Myocyte (in vitro differentiated cells): ENCODE measurements around the gene GASK1B. TPM values are rescaled to one million over a fixed set of nuclear protein-coding genes. Genes with fewer than 3 reads are reported as not detected.

Experiments
- DNase-seq: peaks from one replicate; pipeline ENCODE4 v3.0.0-alpha.2; 2012; ENCODE audit warnings: low read depth
- total RNA-seq: library from RNA; depleted of rRNA; stranded (reverse); fragments of >200 nt; gene quantifications from 2 replicates; pipeline ENCODE4 v1.2.3, GENCODE V29; 2014

Gene GASK1B
- total RNA-seq, 1 donor from 2014 or later = 75.9 TPM

DNA sequence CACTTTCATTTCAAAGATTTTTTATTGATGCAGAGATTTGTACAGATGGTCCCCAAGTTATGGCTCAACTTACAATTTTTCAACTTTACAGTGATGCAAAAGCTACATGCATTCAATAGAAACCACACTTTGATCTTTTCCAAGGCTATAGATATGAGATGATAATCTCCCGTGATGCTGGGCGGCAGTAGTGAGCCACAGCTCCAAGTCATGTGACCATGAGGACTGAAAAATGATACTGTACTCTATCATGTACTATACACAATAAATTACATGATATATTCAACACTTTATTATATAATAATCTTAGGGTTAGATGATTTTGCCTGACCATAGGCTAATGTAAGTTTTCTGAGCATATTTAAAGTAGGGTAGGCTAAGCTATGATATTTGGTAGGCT is 14.0 kb upstream of the GASK1B start:
- DNase-seq = no peak

DNA sequence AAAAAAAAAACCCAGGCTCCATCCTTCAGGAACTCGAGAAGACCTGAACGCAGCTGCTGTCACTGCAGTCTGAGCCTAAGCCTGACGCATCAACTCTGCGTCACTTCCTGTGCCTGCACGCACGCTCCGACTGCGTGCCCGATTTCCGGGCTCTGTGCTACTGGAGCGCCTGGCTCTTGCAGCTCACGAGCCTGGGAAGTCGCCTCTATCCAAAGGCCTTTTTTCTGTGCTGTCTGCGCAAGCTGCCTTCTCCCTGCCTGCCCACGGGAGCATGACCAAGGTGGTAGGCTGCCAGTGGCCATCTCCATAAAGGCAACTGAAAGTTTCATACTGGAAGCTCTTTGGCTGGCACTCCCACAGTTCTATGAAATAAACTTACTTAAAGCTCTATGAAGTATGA is 9.9 kb upstream of the GASK1B start:
- no peak for DNase-seq

DNA sequence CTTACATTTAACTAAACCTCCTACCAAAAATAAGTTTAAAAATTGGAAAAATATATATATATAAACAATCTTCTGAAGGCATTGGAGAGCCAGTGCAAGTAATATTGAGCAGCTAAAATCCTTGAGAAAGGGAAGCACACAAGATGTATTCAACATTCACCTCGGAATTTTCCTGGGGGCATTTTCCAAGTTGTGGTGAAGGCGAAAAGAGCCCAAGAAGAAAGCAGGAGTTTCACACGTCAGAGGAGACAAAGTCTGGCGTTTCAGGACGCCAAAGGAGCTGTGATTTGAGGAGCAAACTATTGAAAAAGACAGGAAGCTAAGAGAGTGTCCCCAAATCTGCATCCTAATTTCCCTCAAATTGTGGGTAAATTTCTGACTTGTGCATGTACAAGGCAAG is 9.1 kb upstream of the GASK1B start:
- no peak for DNase-seq

DNA sequence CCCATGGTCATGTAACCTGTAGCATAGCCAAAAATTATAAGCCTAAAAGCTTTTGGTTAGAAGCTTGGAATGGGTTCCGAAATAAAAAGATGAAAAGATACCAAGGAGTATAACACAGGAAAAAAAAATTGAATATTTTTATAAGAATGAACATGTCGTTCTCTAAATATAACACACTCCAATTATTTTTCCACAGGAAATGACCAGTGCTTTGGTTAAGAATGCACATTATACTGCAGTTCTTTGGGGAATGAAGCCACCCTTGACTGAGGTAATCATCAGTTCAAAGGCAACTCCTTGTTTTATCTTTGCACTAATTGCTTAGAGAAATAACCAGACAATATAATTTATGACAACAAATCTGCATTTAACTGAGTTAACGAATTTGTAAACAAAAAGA is 6.6 kb upstream of the GASK1B start:
- DNase-seq = no peak

DNA sequence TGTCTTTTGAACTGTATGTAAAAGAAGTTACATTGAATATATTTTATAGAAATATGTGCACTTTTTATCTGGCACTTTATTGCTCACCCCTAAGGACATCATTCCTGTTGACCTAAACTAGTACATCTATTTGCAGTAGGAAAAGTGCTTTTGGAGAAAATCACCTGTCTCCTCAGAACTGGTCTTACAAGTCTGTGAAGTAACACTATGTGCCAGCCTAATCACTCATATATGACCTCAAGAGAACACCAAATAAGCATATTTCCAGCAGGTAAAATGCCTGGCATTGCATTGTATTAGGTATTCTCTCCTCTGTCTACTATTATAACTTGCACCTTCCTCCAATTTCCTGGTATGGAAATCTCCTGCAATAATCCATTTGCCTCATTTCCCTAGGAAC is 4.0 kb upstream of the GASK1B start:
- no peak for DNase-seq

DNA sequence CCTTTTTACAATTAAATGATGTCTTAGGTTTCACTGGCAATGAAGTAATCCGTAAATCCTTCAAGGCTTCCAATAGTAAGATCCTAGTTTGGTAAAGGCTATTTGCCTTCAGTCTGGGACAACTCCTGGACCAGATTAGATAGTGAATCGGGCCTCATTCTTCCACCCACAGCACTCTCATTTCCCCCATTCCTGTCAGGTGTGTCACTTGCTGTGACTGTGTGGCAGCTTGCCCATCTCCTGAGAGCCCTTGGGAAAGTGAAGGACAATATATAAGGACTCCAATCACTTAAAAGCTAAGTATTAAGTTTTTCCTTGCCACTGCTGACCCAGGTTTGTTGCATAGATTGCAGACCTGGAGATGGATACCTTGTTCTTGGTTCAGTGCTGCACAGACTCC is 3.3 kb upstream of the GASK1B start:
- peak; percentile 27 for DNase-seq

DNA sequence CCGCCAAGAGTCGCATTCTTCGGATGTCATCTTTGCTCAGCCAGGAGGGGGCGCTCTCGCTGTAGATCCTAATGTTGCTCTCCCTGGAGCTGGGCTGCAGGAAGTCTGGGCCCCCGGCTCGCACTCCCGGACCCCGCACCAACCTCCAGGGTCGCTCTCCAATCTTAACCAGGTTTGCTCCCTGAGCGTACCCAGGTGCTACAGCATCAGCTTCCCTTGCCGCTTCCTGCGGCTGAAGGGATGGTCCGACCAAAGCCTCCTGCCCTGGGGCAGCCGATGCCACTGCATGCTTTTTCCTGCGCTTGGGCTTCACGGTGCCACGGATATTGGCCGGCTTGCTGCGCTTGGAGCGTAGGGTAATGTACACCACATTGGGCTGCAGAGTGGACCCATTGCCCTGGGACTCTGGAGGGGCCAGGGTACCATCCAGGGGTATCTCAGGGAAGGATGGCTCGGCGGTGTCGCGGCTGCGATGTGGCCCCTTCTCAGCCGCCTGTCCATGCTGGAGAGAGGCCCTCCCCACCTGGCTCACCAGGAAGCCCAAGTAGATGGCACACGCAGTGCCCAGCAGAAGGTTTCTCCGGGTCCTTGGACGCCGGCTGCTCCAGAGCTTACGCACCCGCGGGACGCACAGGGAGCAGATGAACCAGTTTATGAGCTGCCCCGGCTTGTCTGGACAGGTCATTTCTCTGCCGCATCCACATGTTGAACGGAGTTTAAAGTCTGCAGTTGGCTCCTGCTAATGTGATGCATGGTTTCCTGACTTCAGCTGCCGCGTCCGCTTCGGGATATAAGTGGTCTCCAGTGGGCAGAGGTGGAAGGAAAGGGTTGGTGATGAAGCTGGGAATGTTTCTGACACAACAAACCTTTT is 1.9 kb downstream of the GASK1B start:
- DNase-seq = peak; percentile 86

DNA sequence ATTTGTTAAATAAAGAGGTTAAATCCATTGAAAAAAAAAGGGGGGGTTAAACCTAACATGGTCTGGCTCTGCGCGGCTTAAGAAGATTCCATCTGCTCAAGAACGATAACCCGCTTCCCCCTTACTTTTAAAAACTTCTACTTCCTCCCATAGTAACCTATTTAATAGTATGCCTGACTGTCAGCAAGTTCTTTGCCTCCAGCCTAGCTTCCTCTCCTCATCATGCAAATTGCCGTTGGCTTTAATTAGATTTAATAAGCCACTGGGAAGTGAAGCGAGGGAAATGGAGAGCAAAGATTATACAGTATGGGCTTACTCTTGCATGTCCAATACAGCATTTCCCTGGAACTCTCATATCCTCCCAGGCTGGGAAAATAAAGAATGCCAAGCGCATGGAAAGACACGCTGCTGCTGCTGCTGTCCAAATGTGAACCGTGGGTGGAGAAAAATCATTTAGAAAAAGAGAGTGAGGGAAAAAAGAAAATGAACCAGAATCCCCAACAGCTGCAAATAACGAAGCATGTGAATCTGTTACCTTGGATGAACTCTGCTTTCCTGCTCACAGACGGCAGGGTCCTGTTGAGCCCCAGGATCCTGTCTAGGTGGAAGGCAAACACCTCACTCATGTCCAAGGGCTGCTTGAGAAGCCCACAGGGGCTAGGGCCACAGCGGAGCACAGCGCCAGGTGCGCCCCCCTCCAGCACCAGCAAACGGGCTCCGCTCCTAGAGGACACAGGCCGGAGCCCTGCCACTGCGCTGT is 2.7 kb downstream of the GASK1B start:
- DNase-seq = peak; percentile 74

DNA sequence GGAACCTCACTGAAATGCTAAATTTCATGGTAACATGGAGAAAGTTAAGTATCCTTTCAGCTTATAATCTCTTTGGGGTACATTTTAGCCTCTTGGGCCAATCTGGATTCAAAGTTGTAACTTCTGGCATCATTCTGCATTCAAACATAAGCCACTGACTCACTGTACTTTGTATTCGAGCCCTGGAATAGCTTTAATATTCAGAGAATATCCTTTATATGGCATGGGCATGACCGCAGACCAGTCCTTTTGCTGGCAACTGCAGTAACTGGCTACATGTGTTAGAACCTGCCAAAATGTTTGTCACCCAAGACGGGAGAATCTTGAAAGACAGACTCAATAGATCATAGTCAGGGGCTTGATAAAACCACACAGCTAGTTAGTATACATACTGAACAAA is 3.3 kb downstream of the GASK1B start:
- peak; percentile 78 for DNase-seq

DNA sequence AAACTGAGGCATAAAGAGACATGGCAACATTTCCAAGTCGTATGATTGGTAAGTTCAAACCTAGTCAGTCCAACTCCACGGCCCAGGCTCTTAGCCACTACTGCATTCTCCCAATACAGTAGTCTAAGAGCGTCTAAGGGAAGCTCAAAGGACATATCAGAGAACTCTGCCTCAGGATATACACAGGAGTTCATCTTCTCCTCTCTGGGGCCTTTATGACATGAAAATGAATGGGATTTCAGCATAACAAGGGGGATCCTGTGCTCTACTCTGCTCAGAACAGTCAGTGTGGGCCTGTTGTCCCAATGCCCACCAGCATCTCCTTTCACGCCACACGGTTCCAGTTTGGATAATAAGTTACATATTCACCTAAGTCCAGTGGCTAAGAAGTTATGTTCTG is 4.2 kb downstream of the GASK1B start:
- DNase-seq = no peak

DNA sequence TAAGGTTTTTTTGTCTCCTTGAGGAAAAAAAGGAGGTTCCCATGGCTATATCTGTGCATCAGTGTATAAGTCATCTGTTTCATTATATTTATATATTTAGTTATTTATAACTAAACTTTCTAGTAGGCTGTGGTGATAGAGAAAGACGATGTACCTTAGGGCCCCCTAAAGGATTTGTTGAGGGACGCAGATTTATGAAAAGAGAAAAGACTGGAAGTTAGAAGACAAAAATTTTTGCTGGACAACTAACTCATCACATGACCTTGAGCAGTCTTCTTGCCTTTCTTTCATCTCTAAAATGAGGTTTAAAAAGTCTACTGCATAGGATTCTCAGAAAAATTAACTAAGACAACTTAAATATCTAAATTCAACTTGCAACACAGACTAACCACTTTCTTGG is 6.1 kb downstream of the GASK1B start:
- peak; percentile 54 for DNase-seq

DNA sequence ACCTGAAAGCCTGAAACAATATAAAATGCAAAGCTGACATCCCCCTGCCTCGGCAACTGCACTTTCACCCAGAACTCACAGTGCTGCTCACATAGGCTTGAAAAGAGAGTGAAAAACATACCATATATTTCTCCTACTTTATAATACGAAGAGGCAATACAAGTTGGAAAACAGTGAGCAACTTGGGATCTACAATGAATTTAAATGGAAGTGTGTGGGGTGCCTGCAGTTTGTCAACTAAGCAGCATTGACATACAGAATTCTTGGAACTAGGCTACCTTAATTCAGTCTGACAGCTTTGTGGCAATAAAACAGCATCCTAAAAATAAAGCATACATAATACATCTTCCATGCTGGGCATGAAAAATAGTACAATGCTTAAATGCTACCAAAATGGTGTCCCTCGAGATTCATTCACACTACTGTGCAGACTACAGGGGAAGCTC is 8.0 kb downstream of the GASK1B start:
- DNase-seq = no peak

DNA sequence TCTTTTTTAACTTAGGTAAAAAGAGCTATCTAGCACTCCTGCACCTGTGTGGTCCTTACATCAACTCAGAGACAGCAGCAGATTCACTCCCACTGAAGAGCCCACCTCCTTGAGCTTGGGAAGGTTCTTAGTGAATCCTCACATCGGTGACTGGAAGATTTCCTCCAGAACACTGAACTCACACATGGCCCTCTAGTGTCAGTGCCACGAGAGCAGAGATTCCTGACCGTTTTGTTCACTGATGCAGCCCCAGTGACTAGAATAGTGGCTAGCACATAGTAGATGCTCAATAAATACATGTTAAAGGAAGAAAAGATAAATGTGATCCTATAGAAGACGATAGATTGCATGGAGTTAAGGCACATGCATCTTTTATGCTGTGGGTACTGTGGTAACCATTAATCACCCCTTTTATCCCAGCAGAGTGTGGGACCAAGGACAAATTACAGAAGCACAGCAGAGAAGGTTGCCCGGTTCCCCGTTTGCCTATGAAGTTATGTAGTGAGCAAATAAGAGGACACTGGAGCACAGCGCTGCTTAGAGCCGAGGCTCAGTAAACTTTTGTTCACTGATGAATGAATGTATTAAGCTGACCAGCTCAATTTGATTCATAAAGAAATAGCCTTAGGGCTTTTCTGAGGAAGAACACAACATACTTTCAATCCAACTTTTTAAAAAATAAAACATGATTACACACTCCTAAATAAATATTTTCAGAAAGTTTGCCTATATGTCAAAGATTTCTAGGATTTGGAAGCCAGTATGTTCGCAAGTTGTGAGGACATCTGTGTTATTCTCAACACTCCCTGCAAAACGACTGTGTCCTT is 8.7 kb downstream of the GASK1B start:
- DNase-seq = no peak

DNA sequence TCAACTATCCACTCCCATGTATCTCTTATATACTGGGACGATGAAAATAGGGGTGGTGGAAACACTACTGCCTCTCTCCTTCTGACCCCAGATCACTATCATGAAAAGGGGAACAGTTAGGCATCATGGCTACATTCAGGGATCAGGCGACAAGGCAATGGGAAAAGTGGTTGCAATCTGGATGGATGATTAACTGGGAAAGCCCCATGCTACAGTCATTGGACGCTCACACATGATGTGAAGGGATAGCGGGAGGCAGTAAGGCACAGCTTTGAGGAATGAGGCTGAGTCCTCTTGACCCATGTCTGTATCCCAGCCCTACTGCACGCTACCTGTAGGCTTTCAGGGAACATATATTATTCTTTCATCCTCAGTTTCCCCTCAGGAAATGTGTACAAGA is 10.2 kb downstream of the GASK1B start:
- DNase-seq = no peak

DNA sequence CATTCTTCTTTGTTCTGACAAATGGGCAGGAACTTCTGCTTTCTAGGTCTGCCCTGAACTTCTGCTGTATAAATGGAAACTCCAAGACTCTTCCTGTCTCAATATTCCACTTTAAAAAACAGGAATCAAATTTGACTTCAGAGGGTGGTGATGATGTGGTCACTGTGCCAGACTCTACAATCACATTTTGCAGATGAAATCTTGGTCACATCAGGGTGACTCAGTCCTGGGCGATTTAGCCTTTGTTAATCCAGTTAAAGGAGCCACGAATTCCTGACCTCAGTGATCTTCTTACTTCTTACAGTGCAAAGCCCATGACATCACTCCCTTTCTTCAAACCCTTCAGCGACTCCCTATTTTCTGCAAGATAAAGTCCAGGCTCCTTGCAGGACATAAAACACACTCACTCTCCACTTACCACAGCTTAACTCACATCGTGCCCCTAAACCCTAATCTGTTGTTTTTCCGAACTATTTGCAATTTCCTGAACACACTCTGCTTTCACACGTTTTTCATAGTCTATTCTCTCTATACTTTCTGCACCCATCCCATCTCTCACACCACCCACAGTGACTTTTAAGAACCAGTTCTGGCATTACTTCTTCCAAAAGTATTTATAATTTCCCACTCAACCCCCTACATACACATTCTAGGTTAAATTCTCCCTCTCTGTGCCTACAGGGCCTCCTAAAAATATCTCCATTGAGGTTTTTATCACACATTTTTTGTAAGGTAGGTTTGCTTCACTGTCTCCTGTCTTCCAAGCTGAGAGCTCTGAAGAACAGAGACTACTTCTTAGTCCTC is 11.1 kb downstream of the GASK1B start:
- DNase-seq = peak; percentile 90

DNA sequence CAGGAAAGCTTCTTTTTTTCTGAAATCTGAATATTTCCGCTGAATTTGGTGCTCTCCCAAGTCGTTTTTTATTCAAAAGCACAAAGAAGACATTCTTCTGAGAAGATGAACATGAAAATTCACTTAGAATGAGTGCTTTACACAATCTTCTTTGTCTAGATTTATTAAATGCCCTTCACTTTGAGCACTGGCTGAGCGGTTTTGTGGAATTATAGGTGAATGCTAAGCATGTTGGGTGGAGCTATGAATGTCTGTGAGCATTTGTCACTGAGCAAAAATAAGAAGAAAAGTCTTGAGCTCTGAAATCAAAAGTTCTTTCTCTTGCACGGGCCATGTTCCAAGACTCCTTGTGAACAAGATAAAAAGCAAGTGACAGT is 13.1 kb downstream of the GASK1B start:
- peak; percentile 58 for DNase-seq

DNA sequence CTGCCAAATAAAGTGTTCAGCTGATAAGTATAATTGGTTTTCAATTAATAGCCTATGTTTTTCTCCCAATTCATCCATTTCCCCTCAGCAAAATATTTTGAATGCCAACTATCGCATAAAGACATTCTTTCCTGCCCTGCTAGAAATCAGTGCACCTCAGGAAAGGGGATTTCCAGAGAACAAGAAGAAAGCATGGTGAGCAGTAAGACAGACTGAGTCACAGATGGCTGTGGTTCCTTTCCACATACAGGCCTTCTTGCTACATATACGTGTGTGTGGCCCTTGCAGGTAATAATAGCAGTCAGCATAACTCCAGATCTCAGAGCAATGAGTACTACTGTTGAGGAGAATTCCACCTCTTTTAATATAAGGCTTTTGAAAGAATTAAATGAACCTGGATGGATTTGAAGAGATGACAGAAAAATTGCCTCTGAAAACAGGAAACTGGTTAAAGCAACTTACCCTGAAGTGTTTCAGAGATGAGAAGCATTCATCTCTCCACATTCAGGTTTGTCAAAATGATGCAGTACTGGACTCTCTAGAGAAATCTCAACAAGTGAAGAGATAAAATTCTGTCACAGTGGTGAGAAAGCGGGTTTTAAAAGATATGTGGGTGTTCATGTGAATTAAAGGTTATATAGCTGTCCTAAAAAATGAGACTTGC is 13.6 kb downstream of the GASK1B start:
- peak; percentile 46 for DNase-seq

DNA sequence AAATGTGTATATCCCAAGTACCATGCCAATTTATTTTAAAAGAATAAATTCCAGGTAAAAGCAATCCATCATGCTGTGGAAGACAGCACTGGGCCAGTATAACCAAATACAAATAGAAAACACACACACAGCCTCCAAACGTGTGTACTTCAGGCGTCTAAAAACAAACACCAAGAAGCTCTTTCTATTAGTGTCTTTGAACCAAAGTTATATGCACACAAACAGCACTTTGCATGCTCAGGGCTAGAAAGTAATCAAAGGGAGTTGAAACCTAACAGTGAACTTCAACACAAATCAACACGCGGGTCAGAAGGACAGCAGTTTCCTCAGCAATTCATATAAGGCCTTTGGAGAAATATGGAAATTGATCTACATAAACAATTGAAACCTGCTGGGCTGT is 15.4 kb downstream of the GASK1B start:
- no peak for DNase-seq

DNA sequence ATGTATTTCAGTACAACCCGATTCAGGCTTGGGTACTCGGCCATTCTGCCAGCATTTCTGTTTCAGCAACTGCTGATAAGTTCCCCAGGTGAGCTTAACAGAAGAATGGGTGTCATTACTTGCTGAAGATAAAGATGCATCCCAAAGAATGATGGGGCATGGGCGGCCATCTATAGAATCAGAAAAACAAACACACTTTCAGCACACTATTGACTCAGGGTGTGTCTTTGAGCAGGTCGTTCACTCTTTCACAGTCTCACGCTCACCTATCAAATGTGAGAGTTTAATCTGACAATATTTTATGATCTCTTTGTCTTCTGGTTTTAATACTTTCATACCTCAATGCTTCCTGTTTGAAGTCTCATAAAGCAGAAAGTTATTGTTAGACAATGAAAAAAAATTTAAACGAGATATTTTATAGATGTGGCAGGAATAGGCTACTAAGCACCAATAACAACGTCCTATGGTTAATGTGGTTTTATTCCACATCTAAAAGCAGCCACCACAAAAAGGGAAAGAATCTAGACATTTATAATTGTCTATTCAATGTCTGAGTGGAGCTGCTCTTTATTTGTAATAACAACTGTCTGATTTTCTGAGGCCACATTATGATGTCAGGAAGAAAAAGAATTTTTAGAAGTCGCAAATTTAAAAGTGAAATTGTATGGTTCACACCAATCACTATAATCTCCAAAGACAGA is 17.0 kb downstream of the GASK1B start:
- DNase-seq = no peak

DNA sequence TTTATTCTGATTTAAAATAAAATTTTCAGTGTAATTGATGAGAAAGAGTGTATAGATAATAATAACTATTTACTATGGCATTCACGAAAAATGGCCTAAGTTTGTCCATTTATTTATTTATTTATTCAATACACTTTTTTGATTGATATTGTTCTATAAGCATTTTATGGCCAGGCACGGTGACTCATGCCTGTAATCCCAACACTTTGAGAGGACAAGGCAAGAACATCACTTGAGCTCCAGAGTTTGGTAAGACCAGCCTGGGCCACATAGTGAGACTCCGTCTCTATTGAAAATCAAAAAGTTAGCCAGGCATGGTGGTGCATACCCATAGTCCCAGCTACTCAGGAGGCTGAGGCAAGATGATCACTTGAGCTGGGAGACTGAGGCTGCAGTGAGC is 25.7 kb downstream of the GASK1B start:
- DNase-seq = no peak
